Lung (tissue), 12 donors: ENCODE data around the gene OXGR1. TPM values are rescaled to one million over a fixed set of nuclear protein-coding genes. Genes with fewer than 3 reads are reported as not detected.

Experiments
- ATAC-seq: fragments of 200-7000 bp; cut with Tn5 transposase; one replicate; pipeline ENCODE4 v1.9.1; 2020; ENCODE audit warnings: moderate number of reproducible peaks; ENCODE audit not compliant: insufficient read depth, low FRiP score
- DNase-seq, 3 donors: peaks; one replicate each; pipeline ENCODE4 v3.0.0-alpha.2; 2013 to 2017
- H3K27ac ChIP-seq, 2 donors: one replicate each; pipeline ENCODE4 v1.5.1; 2013; ENCODE audit warnings: mild to moderate bottlenecking in 2 of 2, moderate library complexity in 2 of 2, control low read depth in 1 of 2, inconsistent platforms in 1 of 2, low read depth in 1 of 2, low read length in 1 of 2
- H3K27me3 ChIP-seq, 3 donors: one replicate each; pipeline ENCODE4 v1.5.1; 2013; ENCODE audit warnings: low read length in 2 of 3; ENCODE audit not compliant: control insufficient read depth in 3 of 3, insufficient read depth in 3 of 3
- H3K36me3 ChIP-seq, 4 donors: one replicate each; pipeline ENCODE4 v1.5.1; 2013; ENCODE audit warnings: low read length in 4 of 4, mild to moderate bottlenecking in 1 of 4, moderate library complexity in 1 of 4; ENCODE audit not compliant: control insufficient read depth in 4 of 4, insufficient read depth in 4 of 4
- H3K4me1 ChIP-seq, 5 donors: one replicate each; pipeline ENCODE4 v1.5.1; 2013; ENCODE audit warnings: low read length in 5 of 5, mild to moderate bottlenecking in 2 of 5, moderate library complexity in 1 of 5; ENCODE audit not compliant: control insufficient read depth in 5 of 5, insufficient read depth in 5 of 5
- H3K4me3 ChIP-seq: one replicate; pipeline ENCODE4 v1.5.1; 2013; ENCODE audit warnings: mild to moderate bottlenecking, control low read depth, moderate library complexity
- H3K9ac ChIP-seq, 2 donors: one replicate each; pipeline ENCODE4 v1.5.1; 2013; ENCODE audit warnings: low read length in 2 of 2, control low read depth in 1 of 2; ENCODE audit not compliant: insufficient read depth in 1 of 2
- H3K9me3 ChIP-seq, 4 donors: one replicate each; pipeline ENCODE4 v1.5.1; 2013; ENCODE audit warnings: low read length in 3 of 4, mild to moderate bottlenecking in 1 of 4, moderate library complexity in 1 of 4; ENCODE audit not compliant: control insufficient read depth in 4 of 4, insufficient read depth in 3 of 4
- CTCF ChIP-seq: IDR thresholded peaks from 2 replicates; pipeline ENCODE4 v1.5.1; 2012; ENCODE audit warnings: mild to moderate bottlenecking; ENCODE audit errors: control extremely low read depth, extremely low read depth
- WGBS, 2 donors: extraction: QIAGEN DNeasy Blood & Tissue Kit; methylation state at CpG; one replicate each; pipeline ENCODE4 v1.1.7; 2013; 5-methylcytosine and 5-hydroxymethylcytosine counted together
- polyA plus RNA-seq, 2 donors: library from polyadenylated mRNA; stranded (reverse); fragments of 200-250 nt; gene quantifications; one replicate each; pipeline ENCODE4 v1.2.1, GENCODE V29; 2013
- total RNA-seq, 2 donors: library from RNA; depleted of rRNA in 1 of 2; stranded (reverse); fragments of >200 nt in 1 of 2; gene quantifications; one replicate each; pipeline ENCODE4 v1.2.1, GENCODE V29; 2014 to 2021
- donor health status: control.
- donor health status: control.
- donor health status: Bipolar disorder and iron deficiency.
- donor health status: healthy.
- donor health status: DM: yes; HTN: yes; CAD: no.

Gene OXGR1
- total and polyA plus RNA-seq, 4 donors: 0.25 to 0.71 (median 0.46) TPM

GRCh38 chr13:97004096-97004876, 10.0 kb upstream of the OXGR1 start:
- H3K9me3 ChIP-seq: peaks cover 0 to 4% (median 0%) of the 10 kb centered on the region in 4 donors
- H3K4me3 ChIP-seq: no peak overlapping the region
- TF ChIP-seq CTCF: no peak
- no peak for ATAC-seq
- peaks cover 0 to 9% (median 0%) of the 10 kb centered on the region in 3 donors for H3K27me3 ChIP-seq
- 77 to 81% methylated on average over 9 of the region's 9 CpGs for WGBS, 2 donors
- H3K36me3 ChIP-seq: no peaks in the 10 kb centered on the region
- H3K4me1 ChIP-seq: peaks cover 0 to 5% (median 0%) of the 10 kb centered on the region in 5 donors
- DNase-seq: no peak
- H3K27ac ChIP-seq: no peak overlapping the region
- H3K9ac ChIP-seq: no peak overlapping the region

GRCh38 chr13:97003071-97003470, 8.8 kb upstream of the OXGR1 start:
- TF ChIP-seq CTCF: no peak
- peaks cover 0 to 4% (median 0%) of the 10 kb centered on the region in 4 donors for H3K9me3 ChIP-seq
- peaks cover 0 to 5% (median 0%) of the 10 kb centered on the region in 5 donors for H3K4me1 ChIP-seq
- ATAC-seq: no peak
- no peak for DNase-seq
- H3K4me3 ChIP-seq: no peak overlapping the region
- H3K27me3 ChIP-seq: peaks cover 0 to 7% (median 0%) of the 10 kb centered on the region in 3 donors
- no peak overlapping the region for H3K9ac ChIP-seq
- no peak overlapping the region for H3K27ac ChIP-seq
- WGBS, 2 donors: 75 to 91% methylated on average over 2 of the region's 2 CpGs
- H3K36me3 ChIP-seq: no peaks in the 10 kb centered on the region

- Histone ChIP-seq H3K9me3 (peaks cover 0 to 4% (median 0%) of the 10 kb centered on the region in 4 donors), H3K27ac (no peak overlapping the region), H3K27me3 (peaks cover 0 to 10% (median 0%) of the 10 kb centered on the region in 3 donors), H3K4me3 (no peak overlapping the region), H3K4me1 (peaks cover 0 to 5% (median 0%) of the 10 kb centered on the region in 5 donors), H3K9ac (no peak overlapping the region), H3K36me3 (no peaks in the 10 kb centered on the region)
- WGBS, 2 donors: 73 to 80% methylated on average over 2 of the region's 2 CpGs
- TF ChIP-seq CTCF: no peak
- DNase-seq (no peak), ATAC-seq (no peak)
These were observed 8.3 kb upstream of the OXGR1 start for GRCh38 chr13:97002581-97002980.
